Esophagus muscularis mucosa (tissue), 4 donors: Measurements from ENCODE around the gene PMEL.
A peak's percentile ranks its signal among the peaks of the same experiment; 100 is the strongest.

Experiments
- EP300 ChIP-seq: sonication (generic); formaldehyde crosslinking; IDR thresholded peaks from one replicate; pipeline ENCODE4 v1.6.1; 2017; ENCODE audit warnings: antibody characterized with exemption
- POLR2A ChIP-seq: fragments of 450-650 bp; IDR thresholded peaks from one replicate; pipeline ENCODE4 v1.6.1; 2017; ENCODE audit warnings: antibody characterized with exemption, moderate library complexity, mild to moderate bottlenecking, low read depth
- POLR2AphosphoS5 ChIP-seq, 2 donors: sonication (generic); formaldehyde crosslinking; IDR thresholded peaks; one replicate each; pipeline ENCODE4 v1.6.1; 2017; ENCODE audit warnings: antibody characterized with exemption in 2 of 2
- TF ChIP-seq, protein P1 (sequence below), 3 experiments: fragments of 200-600 bp in 2 of 3; fragments of 450-650 bp in 1 of 3; sonication (generic) in 2 of 3; IDR thresholded peaks; one replicate each; pipeline ENCODE4 v1.5.1; 2017 to 2019; ENCODE audit warnings: antibody characterized with exemption in 3 of 3, mild to moderate bottlenecking in 2 of 3, moderate library complexity in 1 of 3

DNA sequence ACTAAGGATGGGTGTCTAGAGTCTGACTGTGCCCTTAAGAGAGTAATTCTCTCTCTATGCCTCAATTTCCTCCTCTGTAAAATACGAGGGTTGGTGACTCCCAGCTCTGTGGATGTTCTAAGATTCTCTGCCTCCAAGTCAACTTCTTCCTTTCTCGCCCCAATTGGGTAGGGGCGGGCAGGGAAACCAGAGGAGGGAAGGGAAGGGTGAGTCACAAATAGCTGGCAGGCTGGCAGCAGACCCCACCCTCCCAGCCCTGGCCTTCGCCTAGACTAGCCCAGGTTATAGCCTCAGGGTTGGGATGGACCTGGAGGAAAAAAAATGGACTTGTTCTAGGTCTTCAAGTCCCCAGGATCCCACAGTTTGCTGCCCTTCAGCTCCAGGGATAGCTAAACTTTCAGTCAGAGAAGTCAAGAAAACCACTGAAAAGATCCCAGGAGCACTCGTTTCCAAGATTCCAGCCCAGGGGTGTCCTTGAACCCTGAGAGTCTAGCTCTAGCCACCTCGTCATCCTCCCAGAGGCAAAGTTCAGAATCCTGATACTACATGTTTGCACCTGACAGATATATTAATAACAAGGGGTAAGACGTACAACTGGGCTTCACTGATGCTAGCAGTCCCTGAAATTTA lies 32.6 kb downstream of the PMEL start:
- no peak for TF ChIP-seq EP300
- TF ChIP-seq, protein P1, sequence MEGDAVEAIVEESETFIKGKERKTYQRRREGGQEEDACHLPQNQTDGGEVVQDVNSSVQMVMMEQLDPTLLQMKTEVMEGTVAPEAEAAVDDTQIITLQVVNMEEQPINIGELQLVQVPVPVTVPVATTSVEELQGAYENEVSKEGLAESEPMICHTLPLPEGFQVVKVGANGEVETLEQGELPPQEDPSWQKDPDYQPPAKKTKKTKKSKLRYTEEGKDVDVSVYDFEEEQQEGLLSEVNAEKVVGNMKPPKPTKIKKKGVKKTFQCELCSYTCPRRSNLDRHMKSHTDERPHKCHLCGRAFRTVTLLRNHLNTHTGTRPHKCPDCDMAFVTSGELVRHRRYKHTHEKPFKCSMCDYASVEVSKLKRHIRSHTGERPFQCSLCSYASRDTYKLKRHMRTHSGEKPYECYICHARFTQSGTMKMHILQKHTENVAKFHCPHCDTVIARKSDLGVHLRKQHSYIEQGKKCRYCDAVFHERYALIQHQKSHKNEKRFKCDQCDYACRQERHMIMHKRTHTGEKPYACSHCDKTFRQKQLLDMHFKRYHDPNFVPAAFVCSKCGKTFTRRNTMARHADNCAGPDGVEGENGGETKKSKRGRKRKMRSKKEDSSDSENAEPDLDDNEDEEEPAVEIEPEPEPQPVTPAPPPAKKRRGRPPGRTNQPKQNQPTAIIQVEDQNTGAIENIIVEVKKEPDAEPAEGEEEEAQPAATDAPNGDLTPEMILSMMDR (IDR thresholded peaks at IDR 0.05), result no peak
- TF ChIP-seq POLR2A, result no peak
- peak; percentile 18 to 26 for TF ChIP-seq POLR2AphosphoS5 (IDR thresholded peaks at IDR 0.05)
